KMS-11 (cell line): ENCODE measurements around the gene CMSS1.

ENCODE experiments used
- H2AFZ ChIP-seq: fragments of 200-600 bp; sonication (generic); 2 replicates; pipeline ENCODE4 v1.6.1; 2016; ENCODE audit warnings: antibody characterized with exemption, mixed run types, low read depth
- H3K27ac ChIP-seq: fragments of 200-600 bp; sonication (generic); 2 replicates; pipeline ENCODE4 v1.6.1; 2016; ENCODE audit warnings: mild to moderate bottlenecking, mixed run types
- H3K27me3 ChIP-seq: fragments of 200-600 bp; sonication (generic); 2 replicates; pipeline ENCODE4 v1.6.1; 2017; ENCODE audit warnings: mild to moderate bottlenecking, low read depth, mixed run types, moderate library complexity; ENCODE audit not compliant: insufficient read depth
- H3K36me3 ChIP-seq: fragments of 200-600 bp; sonication (generic); 2 replicates; pipeline ENCODE4 v1.6.1; 2017; ENCODE audit warnings: mild to moderate bottlenecking, mixed run types; ENCODE audit not compliant: insufficient read depth
- H3K4me1 ChIP-seq: fragments of 200-600 bp; sonication (generic); 2 replicates; pipeline ENCODE4 v1.6.1; 2016; ENCODE audit warnings: mild to moderate bottlenecking, low read depth, mixed run types; ENCODE audit not compliant: poor library complexity, severe bottlenecking
- H3K4me2 ChIP-seq: fragments of 200-600 bp; sonication (generic); 2 replicates; pipeline ENCODE4 v1.7.0; 2016; ENCODE audit warnings: mild to moderate bottlenecking, mixed run types
- H3K4me3 ChIP-seq: fragments of 200-600 bp; sonication (generic); IDR thresholded peaks from 2 replicates; pipeline ENCODE4 v1.6.1; 2017; ENCODE audit warnings: low read depth, low read length, mixed read lengths; ENCODE audit not compliant: insufficient read depth
- H3K79me2 ChIP-seq: fragments of 200-600 bp; sonication (generic); 2 replicates; pipeline ENCODE4 v1.6.1; 2016; ENCODE audit warnings: low read depth, mixed run types; ENCODE audit not compliant: insufficient read depth
- H3K9ac ChIP-seq: fragments of 200-600 bp; sonication (generic); 2 replicates; pipeline ENCODE4 v1.6.1; 2016; ENCODE audit warnings: mild to moderate bottlenecking, mixed run types
- H4K20me1 ChIP-seq: fragments of 200-600 bp; sonication (generic); 2 replicates; pipeline ENCODE4 v1.6.1; 2016; ENCODE audit warnings: mild to moderate bottlenecking, mixed run types; ENCODE audit not compliant: insufficient read depth
- TF ChIP-seq, protein P1 (sequence below): fragments of 200-600 bp; sonication (generic); conservative IDR thresholded peaks from 2 replicates; pipeline ENCODE4 v1.6.1; 2017; ENCODE audit warnings: low read depth, mild to moderate bottlenecking, antibody characterized with exemption, low read length, moderate library complexity, mixed read lengths

The CMSS1 gene

DNA sequence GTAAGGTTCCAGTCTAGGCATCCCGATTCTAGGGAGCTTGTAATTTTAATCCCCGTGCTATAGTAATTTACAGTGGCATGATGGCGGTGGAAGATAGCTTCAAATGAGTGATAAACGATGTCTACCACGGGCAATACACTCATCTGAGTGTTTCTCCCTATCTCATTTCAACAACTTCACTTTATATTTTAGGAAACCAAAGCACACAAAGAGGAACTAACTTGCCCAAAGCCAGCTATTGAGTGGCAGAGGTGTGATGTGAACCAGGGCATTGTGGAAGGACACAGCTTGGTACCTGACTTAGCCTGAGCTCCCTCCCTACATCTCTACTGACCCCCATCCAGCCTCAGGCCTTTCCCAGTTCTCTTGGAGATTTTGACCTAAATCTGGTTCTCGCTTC lies 313.6 kb downstream of the CMSS1 start:
- Histone ChIP-seq H3K9ac (no peak overlapping the region), H4K20me1 (no peaks in the 10 kb centered on the region), H3K4me2 (no peak overlapping the region), H3K36me3 (no peaks in the 10 kb centered on the region), H3K4me3 (no peak overlapping the region), H3K4me1 (no peaks in the 10 kb centered on the region), H3K27ac (no peak overlapping the region), H3K27me3 (no peaks in the 10 kb centered on the region), H3K79me2 (no peaks in the 10 kb centered on the region), H2AFZ (no peak overlapping the region)
- TF ChIP-seq, protein P1, sequence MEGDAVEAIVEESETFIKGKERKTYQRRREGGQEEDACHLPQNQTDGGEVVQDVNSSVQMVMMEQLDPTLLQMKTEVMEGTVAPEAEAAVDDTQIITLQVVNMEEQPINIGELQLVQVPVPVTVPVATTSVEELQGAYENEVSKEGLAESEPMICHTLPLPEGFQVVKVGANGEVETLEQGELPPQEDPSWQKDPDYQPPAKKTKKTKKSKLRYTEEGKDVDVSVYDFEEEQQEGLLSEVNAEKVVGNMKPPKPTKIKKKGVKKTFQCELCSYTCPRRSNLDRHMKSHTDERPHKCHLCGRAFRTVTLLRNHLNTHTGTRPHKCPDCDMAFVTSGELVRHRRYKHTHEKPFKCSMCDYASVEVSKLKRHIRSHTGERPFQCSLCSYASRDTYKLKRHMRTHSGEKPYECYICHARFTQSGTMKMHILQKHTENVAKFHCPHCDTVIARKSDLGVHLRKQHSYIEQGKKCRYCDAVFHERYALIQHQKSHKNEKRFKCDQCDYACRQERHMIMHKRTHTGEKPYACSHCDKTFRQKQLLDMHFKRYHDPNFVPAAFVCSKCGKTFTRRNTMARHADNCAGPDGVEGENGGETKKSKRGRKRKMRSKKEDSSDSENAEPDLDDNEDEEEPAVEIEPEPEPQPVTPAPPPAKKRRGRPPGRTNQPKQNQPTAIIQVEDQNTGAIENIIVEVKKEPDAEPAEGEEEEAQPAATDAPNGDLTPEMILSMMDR = no peak

DNA sequence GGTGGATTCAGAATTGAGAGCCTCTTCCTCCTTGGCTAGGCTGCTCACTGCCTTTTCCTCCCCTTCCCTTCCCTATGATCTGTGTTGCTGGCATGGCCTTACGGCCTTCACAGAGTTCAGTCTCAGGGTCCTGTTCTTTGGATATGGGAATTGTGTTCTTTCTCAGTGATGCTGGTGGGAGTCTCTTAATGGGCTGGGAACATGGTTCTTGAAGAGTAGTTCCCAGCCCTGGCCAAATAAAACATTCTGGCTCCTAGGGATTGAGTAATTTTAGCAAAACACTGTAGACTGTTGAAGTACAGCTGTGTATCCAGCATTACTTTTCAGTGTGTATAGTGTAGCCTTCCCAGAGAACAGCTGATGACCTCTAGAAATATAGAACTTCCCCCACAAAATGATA lies 319.3 kb downstream of the CMSS1 start:
- TF ChIP-seq, protein P1 = no peak
- H3K4me2 ChIP-seq = no peak overlapping the region
- H3K4me3 ChIP-seq = no peak overlapping the region
- H2AFZ ChIP-seq = no peak overlapping the region
- no peak overlapping the region for H3K27ac ChIP-seq
- no peaks in the 10 kb centered on the region for H3K36me3 ChIP-seq
- no peak overlapping the region for H3K9ac ChIP-seq
- H3K4me1 ChIP-seq = no peaks in the 10 kb centered on the region
- no peaks in the 10 kb centered on the region for H4K20me1 ChIP-seq
- H3K79me2 ChIP-seq = no peaks in the 10 kb centered on the region
- no peaks in the 10 kb centered on the region for H3K27me3 ChIP-seq

DNA sequence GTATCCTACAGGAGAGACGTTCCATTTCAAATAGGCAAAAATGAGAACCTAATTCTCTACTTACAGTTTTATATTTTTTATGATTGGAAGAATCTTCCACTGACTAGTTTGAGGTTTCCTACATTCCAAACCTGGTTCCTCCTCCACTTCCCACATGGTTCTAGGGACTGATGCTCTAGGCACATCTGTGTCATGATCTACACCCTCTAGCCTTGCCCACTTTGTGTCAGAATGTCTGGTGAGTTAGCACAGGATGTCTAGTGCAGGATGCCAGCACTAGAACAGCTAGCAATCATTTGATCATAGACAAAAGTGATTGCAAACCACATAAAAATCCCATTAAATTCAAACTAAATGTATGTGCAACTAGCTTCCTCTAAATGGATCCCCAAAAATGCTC lies 323.3 kb downstream of the CMSS1 start:
- H3K4me1 ChIP-seq = peaks cover 7% of the 10 kb centered on the region
- H2AFZ ChIP-seq = no peak overlapping the region
- H3K27me3 ChIP-seq = no peaks in the 10 kb centered on the region
- no peak overlapping the region for H3K27ac ChIP-seq
- H3K79me2 ChIP-seq = no peaks in the 10 kb centered on the region
- H3K36me3 ChIP-seq = no peaks in the 10 kb centered on the region
- H3K4me3 ChIP-seq = no peak overlapping the region
- H4K20me1 ChIP-seq = no peaks in the 10 kb centered on the region
- H3K4me2 ChIP-seq = no peak overlapping the region
- no peak overlapping the region for H3K9ac ChIP-seq
- TF ChIP-seq, protein P1 = no peak

DNA sequence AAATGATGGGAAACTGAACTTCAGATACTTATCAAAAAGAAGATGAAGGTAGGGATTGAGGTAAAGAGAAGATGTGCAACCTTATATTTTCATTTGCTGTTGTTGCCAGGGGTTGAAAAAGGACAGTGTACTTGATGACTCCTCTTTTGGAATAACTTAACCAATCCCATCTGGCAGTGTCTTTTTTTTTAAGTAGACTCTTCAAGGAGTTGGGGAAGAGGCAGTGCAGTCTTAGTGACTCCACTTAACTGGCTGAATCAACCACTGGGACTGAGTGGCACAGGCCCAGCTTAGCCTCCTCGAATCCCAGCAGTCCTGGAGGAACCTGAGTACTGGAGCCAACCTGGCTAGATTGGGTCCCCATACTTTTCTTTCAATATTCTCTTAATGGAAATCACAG lies 323.9 kb downstream of the CMSS1 start:
- no peak overlapping the region for H3K27ac ChIP-seq
- TF ChIP-seq, protein P1 = no peak
- no peak overlapping the region for H3K9ac ChIP-seq
- no peak overlapping the region for H3K4me2 ChIP-seq
- H3K27me3 ChIP-seq = no peaks in the 10 kb centered on the region
- H3K36me3 ChIP-seq = no peaks in the 10 kb centered on the region
- no peak overlapping the region for H3K4me3 ChIP-seq
- H2AFZ ChIP-seq = no peak overlapping the region
- H4K20me1 ChIP-seq = no peaks in the 10 kb centered on the region
- no peaks in the 10 kb centered on the region for H3K79me2 ChIP-seq
- H3K4me1 ChIP-seq = peaks cover 7% of the 10 kb centered on the region
